SU-DHL-6 (cell line): Measurements from ENCODE around the gene PVR.
"Not testable (repeated sequence)": the region's sequence is repeated elsewhere in the genome, so short reads cannot be mapped to it uniquely, and the experiment has no call there.

Experiments used
- H2AFZ ChIP-seq: fragments of 200-600 bp; sonication (generic); 2 replicates; pipeline ENCODE4 v1.6.1; 2014; ENCODE audit warnings: low read depth, mild to moderate bottlenecking, moderate library complexity, mixed read lengths, antibody characterized with exemption, low read length; ENCODE audit not compliant: severe bottlenecking
- H3F3A ChIP-seq: fragments of 200-600 bp; shearing (Covaris generic); 2 replicates; pipeline ENCODE4 v1.6.0; 2016; ENCODE audit warnings: antibody characterized with exemption, mild to moderate bottlenecking; ENCODE audit not compliant: insufficient read depth
- H3K27ac ChIP-seq: fragments of 200-600 bp; sonication (generic); 2 replicates; pipeline ENCODE4 v1.5.1; 2016; ENCODE audit warnings: low read depth, mild to moderate bottlenecking, low read length, moderate library complexity, mixed read lengths
- H3K27me3 ChIP-seq: fragments of 200-600 bp; sonication (generic), shearing (Covaris generic); 2 replicates; pipeline ENCODE4 v1.6.0; 2014; ENCODE audit warnings: mild to moderate bottlenecking, low read length
- H3K36me3 ChIP-seq: fragments of 200-600 bp; sonication (generic); 2 replicates; pipeline ENCODE4 v1.6.1; 2014; ENCODE audit warnings: mild to moderate bottlenecking, low read length, mixed read lengths
- H3K4me2 ChIP-seq: fragments of 300-600, 200-600 bp; shearing (Covaris generic), sonication (generic); 2 replicates; pipeline ENCODE4 v1.6.0; 2014; ENCODE audit warnings: low read length, low read depth, mild to moderate bottlenecking; ENCODE audit not compliant: poor library complexity, severe bottlenecking
- H3K4me3 ChIP-seq: fragments of 200-600 bp; sonication (generic); 2 replicates; pipeline ENCODE4 v1.5.1; 2014; ENCODE audit warnings: antibody characterized with exemption, low read length, mild to moderate bottlenecking, mixed read lengths; ENCODE audit not compliant: insufficient read depth, poor library complexity, severe bottlenecking
- H3K79me2 ChIP-seq: fragments of 200-600 bp; sonication (generic); 2 replicates; pipeline ENCODE4 v1.6.1; 2014; ENCODE audit warnings: mild to moderate bottlenecking, low read length, moderate library complexity; ENCODE audit not compliant: insufficient read depth
- H3K9ac ChIP-seq: fragments of 200-600 bp; sonication (generic); 2 replicates; pipeline ENCODE4 v1.7.0; 2014; ENCODE audit warnings: mild to moderate bottlenecking, low read length
- H3K9me2 ChIP-seq: fragments of 200-600 bp; sonication (generic); replicated peaks from 2 replicates; pipeline ENCODE4 v1.6.1; 2014; ENCODE audit warnings: low read length; ENCODE audit not compliant: insufficient read depth
- H3K9me3 ChIP-seq: fragments of 200-600 bp; sonication (generic); 2 replicates; pipeline ENCODE4 v1.6.1; 2014; ENCODE audit warnings: low read length, mixed read lengths; ENCODE audit not compliant: insufficient read depth
- H4K20me1 ChIP-seq: fragments of 200-600 bp; sonication (generic); 2 replicates; pipeline ENCODE4 v1.6.1; 2014; ENCODE audit warnings: low read depth, mild to moderate bottlenecking, antibody characterized with exemption, low read length, moderate library complexity, mixed read lengths
- CTCF ChIP-seq: fragments of 200-600 bp; sonication (generic); IDR thresholded peaks from one replicate; pipeline ENCODE4 v1.5.1; 2017; ENCODE audit warnings: antibody characterized with exemption, mild to moderate bottlenecking, low read length, moderate library complexity; ENCODE audit not compliant: insufficient read depth, poor library complexity, severe bottlenecking
- EZH2phosphoT487 ChIP-seq: fragments of 200-600 bp; sonication (generic), shearing (Covaris generic); conservative IDR thresholded peaks from 2 replicates; pipeline ENCODE4 v1.6.1; 2018; ENCODE audit warnings: mild to moderate bottlenecking, antibody characterized with exemption, low read length, moderate library complexity, mixed read lengths

PVR gene

GRCh38 chr19:44628793-44629192 lies 14.9 kb upstream of the PVR start:
- no peaks in the 10 kb centered on the region for H3F3A ChIP-seq
- no peak for TF ChIP-seq EZH2phosphoT487
- TF ChIP-seq CTCF: no peak
- H3K9ac ChIP-seq: no peak overlapping the region
- no peak overlapping the region for H3K4me3 ChIP-seq
- no peak overlapping the region for H3K27ac ChIP-seq
- no peaks in the 10 kb centered on the region for H4K20me1 ChIP-seq
- no peaks in the 10 kb centered on the region for H3K36me3 ChIP-seq
- H3K27me3 ChIP-seq: no peaks in the 10 kb centered on the region
- no peak overlapping the region for H2AFZ ChIP-seq
- H3K79me2 ChIP-seq: no peaks in the 10 kb centered on the region
- no peaks in the 10 kb centered on the region for H3K9me3 ChIP-seq
- no peaks in the 10 kb centered on the region for H3K9me2 ChIP-seq
- H3K4me2 ChIP-seq: no peak overlapping the region

- H3K27me3 ChIP-seq, H3K9me2 ChIP-seq, H3K4me3 ChIP-seq, H4K20me1 ChIP-seq, H3K36me3 ChIP-seq, H3F3A ChIP-seq, H3K4me2 ChIP-seq, H3K79me2 ChIP-seq, H3K9ac ChIP-seq, H3K27ac ChIP-seq, H3K9me3 ChIP-seq, H2AFZ ChIP-seq: not testable (repeated sequence)
These were observed 12.1 kb upstream of the PVR start for GRCh38 chr19:44631611-44632010.

- H3K4me2 ChIP-seq, H3K27me3 ChIP-seq, H3F3A ChIP-seq, H3K9me2 ChIP-seq, H3K27ac ChIP-seq, H4K20me1 ChIP-seq, H3K4me3 ChIP-seq, H3K9ac ChIP-seq, H3K9me3 ChIP-seq, H3K36me3 ChIP-seq, H3K79me2 ChIP-seq, H2AFZ ChIP-seq: not testable (repeated sequence)
These were observed 9.7 kb upstream of the PVR start for GRCh38 chr19:44634058-44634457.

GRCh38 chr19:44634785-44635184 lies 8.9 kb upstream of the PVR start:
- Histone ChIP-seq H4K20me1 (no peaks in the 10 kb centered on the region), H3K9ac (no peak overlapping the region)

More at GRCh38 chr19:44634785-44635184, 8.9 kb upstream of the PVR start:
- Histone ChIP-seq H3K9me3 (no peaks in the 10 kb centered on the region), H2AFZ (no peak overlapping the region), H3F3A (no peaks in the 10 kb centered on the region), H3K27ac (no peak overlapping the region), H3K9me2 (no peaks in the 10 kb centered on the region), H3K27me3 (no peaks in the 10 kb centered on the region; the same call in 1 of the 2 replicates), H3K4me2 (no peak overlapping the region), H3K36me3 (no peaks in the 10 kb centered on the region), H3K79me2 (no peaks in the 10 kb centered on the region), H3K4me3 (no peak overlapping the region)
- TF ChIP-seq CTCF (no peak), EZH2phosphoT487 (no peak)
